GM21619 (cell line): ENCODE results near the gene IFITM10.

ENCODE experiments used
- ATAC-seq: cut with Tn5 transposase; IDR thresholded peaks from one replicate; pipeline ENCODE4 v1.9.1; 2021; ENCODE audit not compliant: unreplicated experiment

The IFITM10 gene

GRCh38 chr11:1719781-1720180, 30.6 kb downstream of the IFITM10 start:
- ATAC-seq = no peak

- no peak for ATAC-seq
These were observed 32.1 kb downstream of the IFITM10 start for GRCh38 chr11:1718326-1718725.

- no peak for ATAC-seq
These were observed 32.6 kb downstream of the IFITM10 start for GRCh38 chr11:1717745-1718144.

GRCh38 chr11:1714908-1715885, 35.2 kb downstream of the IFITM10 start:
- ATAC-seq = no peak

GRCh38 chr11:1708716-1709115, 41.7 kb downstream of the IFITM10 start:
- ATAC-seq = no peak

- no peak for ATAC-seq
These were observed 42.6 kb downstream of the IFITM10 start for GRCh38 chr11:1707751-1708150.

GRCh38 chr11:1706634-1707400, 43.6 kb downstream of the IFITM10 start:
- no peak for ATAC-seq

GRCh38 chr11:1705126-1706052, 45.0 kb downstream of the IFITM10 start:
- no peak for ATAC-seq

GRCh38 chr11:1703146-1703545, 47.2 kb downstream of the IFITM10 start:
- no peak for ATAC-seq

GRCh38 chr11:1702506-1702905, 47.9 kb downstream of the IFITM10 start:
- no peak for ATAC-seq

- ATAC-seq = no peak
These were observed 49.1 kb downstream of the IFITM10 start for GRCh38 chr11:1701091-1701807.

- ATAC-seq = no peak
These were observed 50.6 kb downstream of the IFITM10 start for GRCh38 chr11:1699771-1700170.

- no peak for ATAC-seq
These were observed 53.5 kb downstream of the IFITM10 start, which contains the start of gene KRTAP5-6 for GRCh38 chr11:1696608-1697570. KRTAP5-6 (plus strand) TSS chr11:1697195; CDS start chr11:1697246, 51 bp downstream.

- no peak for ATAC-seq
These were observed 54.8 kb downstream of the IFITM10 start for GRCh38 chr11:1695548-1696108.

- ATAC-seq = no peak
These were observed 55.4 kb downstream of the IFITM10 start for GRCh38 chr11:1694846-1695547.

- ATAC-seq = peak; percentile 71
These were observed 56.1 kb downstream of the IFITM10 start for GRCh38 chr11:1694064-1694845.
